Fibroblast of the aortic adventitia (primary cell): ENCODE measurements around the gene SMAD7. TPM values are rescaled to one million over a fixed set of nuclear protein-coding genes. Genes with fewer than 3 reads are reported as not detected.

Source experiments
- DNase-seq: peaks from one replicate; pipeline ENCODE4 v3.0.0-alpha.2; 2010; ENCODE audit warnings: low read depth
- H3K4me3 ChIP-seq: 2 replicates; pipeline ENCODE4 v1.5.1; 2011; ENCODE audit warnings: low read depth, mild to moderate bottlenecking, control low read depth, low read length, moderate library complexity
- CTCF ChIP-seq: IDR thresholded peaks from 2 replicates; pipeline ENCODE4 v1.5.1; 2011; ENCODE audit warnings: mild to moderate bottlenecking, low read length, control low read depth, inconsistent platforms; ENCODE audit not compliant: insufficient read depth
- total RNA-seq: library from RNA; depleted of rRNA; stranded (reverse); fragments of >200 nt; gene quantifications from 2 replicates; pipeline ENCODE4 v1.2.3, GENCODE V29; 2012; ENCODE audit warnings: low replicate concordance

The SMAD7 gene
- total RNA-seq, 1 donor: 27.2 TPM

GRCh38 chr18:48975817-48976649 is 25.3 kb upstream of the SMAD7 start:
- TF ChIP-seq CTCF: no peak
- peak; percentile 46 for DNase-seq
- peak overlapping the region; percentile 69 for H3K4me3 ChIP-seq

GRCh38 chr18:48975120-48975816 is 24.5 kb upstream of the SMAD7 start:
- TF ChIP-seq CTCF: no peak
- H3K4me3 ChIP-seq: peak overlapping the region; percentile 69
- DNase-seq: no peak

- no peak overlapping the region for H3K4me3 ChIP-seq
- no peak for TF ChIP-seq CTCF
- no peak for DNase-seq
These were observed 23.7 kb upstream of the SMAD7 start for GRCh38 chr18:48974304-48975119.

DNA sequence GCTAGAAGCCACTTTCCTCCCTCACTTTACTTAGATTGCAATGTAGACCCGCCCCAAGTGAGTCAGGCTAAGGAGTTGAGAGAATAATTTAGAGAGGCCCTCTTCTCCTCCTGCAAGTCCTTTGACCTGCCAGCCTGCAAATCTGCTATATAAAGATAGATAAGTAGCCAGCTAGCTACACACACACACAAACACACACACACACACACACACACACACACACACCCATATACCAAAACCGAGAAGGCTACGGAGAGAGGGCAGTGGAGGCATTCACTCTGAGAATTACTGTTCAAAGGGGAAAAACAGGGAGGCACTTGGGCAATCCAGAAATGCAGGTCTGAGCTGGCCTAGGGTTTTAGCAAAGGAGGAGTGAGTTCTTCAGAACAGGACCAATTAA is 23.0 kb upstream of the SMAD7 start:
- no peak for DNase-seq
- no peak overlapping the region for H3K4me3 ChIP-seq
- no peak for TF ChIP-seq CTCF

GRCh38 chr18:48968412-48969215 is 17.8 kb upstream of the SMAD7 start:
- no peak for TF ChIP-seq CTCF
- H3K4me3 ChIP-seq: no peak overlapping the region
- DNase-seq: no peak

GRCh38 chr18:48967545-48967944 is 16.8 kb upstream of the SMAD7 start:
- DNase-seq: no peak
- no peak for TF ChIP-seq CTCF
- no peak overlapping the region for H3K4me3 ChIP-seq
